HUDEP-2 (cell line): ENCODE results near the gene CHRNA7.

Experiments used
- DNase-seq, 76 experiments: peaks; one replicate each; lab custom pipeline; 2025; ENCODE audit not compliant: unreplicated experiment in 76 of 76; lab: John Stamatoyannopoulos, UW

CHRNA7 gene

DNA sequence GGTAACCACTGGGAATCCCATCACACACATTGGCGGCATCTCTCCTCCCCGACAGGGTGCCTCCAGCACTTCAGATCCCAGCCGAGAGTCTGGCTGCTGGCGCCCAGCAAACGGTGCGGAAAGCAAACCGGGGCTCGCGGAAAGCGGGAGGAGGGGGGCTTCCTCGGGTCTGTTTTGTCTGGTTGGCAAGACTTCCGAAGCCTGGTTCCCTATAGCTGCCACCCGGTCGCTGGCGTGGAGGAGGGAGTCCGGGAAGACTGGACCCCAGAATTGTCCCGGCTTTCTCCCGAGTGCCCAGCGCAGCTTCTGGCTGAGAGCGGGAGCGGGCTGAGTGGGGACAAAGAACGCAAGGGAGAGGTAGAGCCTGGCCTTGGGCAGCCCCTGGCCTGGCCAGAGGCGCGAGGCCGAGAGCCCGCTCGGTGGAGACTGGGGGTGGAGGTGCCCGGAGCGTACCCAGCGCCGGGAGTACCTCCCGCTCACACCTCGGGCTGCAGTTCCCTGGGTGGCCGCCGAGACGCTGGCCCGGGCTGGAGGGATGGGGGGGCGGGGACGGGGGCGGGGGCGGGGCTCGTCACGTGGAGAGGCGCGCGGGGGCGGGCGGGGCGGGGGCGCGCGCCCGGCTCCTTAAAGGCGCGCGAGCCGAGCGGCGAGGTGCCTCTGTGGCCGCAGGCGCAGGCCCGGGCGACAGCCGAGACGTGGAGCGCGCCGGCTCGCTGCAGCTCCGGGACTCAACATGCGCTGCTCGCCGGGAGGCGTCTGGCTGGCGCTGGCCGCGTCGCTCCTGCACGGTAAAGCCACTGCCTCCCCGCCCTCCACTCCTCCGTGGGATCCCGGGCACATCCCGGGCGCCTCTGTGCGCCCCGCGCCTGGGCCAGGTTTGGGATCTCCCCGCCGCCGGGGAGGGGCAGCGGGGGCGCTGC is at the start of gene CHRNA7:
CHRNA7 (plus strand) TSS at position 654 of the 920 bp plus-strand sequence; CDS start at position 734, 80 bp downstream.
- DNase-seq: peak in 61 of 76 experiments; percentile 2 to 72 (median 37)

DNA sequence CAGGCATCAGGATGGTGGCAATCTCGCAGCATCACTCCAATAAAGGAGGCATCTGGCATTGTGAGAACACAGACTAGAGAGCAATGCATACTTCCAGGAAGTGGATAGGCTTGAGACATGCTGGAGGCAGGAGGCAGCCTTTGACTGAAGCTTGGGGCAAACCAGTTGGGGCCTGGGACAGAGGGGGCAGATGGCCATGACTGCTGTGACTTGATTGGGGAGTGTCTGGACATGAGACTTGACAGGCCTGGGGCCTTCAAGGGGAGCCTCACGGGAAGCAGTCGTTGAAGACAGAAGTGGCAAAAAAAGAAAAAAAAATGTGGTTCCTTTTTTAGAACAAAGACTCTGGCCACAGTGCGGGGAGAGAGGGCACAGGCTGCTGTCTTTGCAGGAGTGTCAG is 44.7 kb upstream of the CHRNA7 start:
- DNase-seq: no peak

DNA sequence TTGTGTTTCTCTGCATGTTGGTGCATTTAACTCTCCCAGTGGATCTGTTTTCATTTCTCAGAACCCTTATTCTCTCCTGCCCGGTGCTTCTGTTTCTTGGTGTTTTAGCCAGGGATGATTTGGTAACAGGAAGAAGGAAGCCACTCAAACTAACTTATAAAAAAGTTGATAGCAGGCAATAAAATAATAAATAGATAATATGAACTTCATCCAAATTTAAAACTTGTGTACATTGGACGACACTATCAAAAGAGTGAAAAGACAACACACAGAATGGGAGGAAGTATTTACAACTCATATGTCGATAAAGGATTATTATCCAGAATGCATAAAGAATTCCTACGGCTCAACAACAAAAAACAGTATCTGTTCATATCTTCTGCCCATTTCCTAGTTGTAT is 37.3 kb upstream of the CHRNA7 start:
- DNase-seq: no peak

DNA sequence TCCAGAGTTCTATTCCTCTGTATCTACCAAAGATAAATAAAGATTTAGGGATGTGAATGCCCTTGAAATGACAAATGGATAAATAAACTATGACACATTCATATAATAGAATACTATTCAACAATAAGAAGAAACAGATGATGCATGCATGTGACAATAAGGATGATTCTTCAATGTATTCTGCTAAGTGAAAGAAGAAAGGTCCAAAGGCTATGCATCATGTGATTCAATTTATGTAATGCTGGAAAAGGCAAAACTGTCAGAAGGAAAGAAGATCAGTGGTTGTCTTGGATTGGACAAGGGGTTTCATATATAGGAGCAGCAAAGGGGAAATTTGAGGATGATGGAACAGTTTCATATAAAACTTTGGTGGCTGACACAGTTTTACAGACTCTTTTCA is 32.6 kb upstream of the CHRNA7 start:
- no peak for DNase-seq

DNA sequence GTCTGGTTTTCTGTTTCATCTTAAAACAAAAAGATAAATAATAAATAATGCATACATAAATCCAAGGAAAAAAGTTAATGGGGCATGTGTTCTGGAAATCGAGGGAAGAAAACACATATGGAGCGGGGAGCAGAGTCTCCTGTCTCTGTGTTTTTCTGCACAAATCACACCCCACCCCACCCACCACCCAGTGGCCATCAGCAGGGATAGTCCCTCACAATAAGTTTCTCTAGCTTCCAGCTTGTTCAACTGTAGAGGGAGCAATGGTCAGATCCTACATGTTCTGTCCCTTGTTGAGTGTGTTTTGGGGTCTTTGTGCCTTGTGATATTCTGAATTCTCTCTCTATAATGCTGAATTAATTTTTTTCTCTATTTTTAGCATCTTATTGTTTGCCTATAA is 26.8 kb upstream of the CHRNA7 start:
- no peak for DNase-seq

DNA sequence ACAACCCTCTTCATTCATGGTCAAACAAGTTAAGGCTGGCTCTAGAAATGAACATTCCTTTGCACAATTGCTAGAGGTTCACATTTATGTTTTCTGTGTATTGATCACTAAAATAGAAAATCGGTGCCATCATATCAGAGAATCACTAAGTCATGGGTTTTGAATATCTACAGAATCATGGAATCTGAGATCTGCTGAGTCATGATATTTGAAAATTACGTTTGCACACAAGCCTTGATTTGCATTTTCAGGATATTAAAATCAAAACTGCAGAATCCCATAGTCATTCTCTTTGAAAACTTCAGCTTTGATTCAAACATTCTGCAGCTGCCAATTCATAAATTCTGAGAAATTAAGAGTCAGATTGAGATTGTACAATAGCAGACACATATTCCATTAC is 26.1 kb upstream of the CHRNA7 start:
- no peak for DNase-seq

DNA sequence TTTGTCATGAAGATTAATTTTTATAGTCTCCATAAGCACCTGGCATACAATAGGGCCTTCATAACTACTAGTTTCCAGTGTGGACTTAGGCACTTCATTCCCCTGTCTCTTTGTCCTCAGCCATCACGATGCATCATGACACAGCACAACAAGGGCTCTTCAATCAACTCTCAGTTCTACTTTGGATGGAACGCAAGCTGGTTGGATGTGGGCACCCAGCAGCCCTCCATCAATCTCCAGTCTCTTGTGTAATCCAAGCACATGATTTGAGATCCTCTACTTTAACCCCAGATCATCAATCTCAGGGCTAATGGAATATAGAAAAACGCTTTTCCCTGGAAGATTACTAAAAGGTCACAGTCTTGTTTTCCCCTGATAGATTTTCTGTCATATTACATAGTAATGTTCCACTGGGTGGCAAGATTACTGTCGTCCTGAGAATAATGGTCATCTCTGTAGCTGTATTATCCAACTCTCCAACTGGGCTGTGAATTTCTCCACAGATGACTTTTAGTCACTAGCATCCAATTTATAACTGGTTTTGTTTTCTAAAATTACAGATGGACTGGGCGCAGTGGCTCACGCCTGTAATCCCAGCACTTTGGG is 22.9 kb upstream of the CHRNA7 start:
- DNase-seq: no peak

DNA sequence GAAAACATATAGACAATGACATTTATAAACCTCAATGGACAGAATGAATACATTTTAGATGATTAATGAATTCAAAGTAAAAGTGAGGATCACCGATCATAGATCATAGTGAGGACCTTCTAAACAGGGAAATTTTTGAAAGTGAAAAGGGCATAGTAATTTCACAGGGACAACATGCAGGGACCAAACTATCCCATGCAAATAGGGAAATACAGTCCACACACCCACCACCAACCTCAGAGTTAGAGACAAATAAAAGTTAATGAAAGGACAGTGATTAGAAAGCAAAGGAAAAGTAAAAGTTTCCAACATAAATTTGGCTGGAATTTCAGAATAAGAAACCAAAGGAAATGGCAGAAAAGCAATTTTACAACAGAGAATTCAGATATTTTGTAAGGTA is 15.4 kb upstream of the CHRNA7 start:
- no peak for DNase-seq

DNA sequence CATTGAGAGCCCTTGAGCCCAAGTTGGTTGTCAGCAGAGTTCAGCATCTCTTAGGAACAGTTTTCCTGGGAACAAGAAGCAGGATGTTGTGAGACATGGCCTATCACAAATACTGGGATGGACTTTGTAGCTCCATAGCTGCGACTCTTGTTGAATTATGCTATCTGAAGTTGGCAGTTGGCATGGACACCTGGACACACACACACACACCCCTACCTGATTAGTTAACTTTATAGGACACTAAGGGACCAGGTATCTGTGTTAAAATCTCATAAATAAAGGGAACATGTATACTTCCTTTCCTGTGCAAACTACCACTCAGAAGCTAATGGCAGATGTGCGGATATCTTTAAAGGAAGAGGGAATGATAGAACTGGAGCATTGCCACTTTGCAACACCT is 10.2 kb upstream of the CHRNA7 start:
- DNase-seq: no peak

DNA sequence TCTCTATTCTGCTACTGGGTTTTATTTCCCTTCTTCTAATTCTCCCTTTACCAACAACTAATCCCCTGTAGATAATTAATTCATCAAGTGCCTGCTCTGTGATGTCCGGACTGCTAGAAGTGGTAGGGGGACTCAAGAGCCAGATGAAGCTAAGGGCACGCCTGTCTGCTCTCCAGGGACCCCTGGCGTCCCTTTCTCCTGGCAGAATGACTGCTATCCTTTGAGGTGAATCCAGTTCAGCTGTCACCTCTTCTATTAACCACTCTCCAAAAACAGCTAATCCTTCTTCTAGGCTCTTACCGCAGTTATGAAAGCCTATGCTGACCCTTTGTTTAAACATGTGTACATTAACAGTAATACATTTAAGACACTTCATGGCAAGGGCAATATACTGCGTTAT is 1.4 kb upstream of the CHRNA7 start:
- DNase-seq: peak in 1 of 76 experiments; percentile 3

DNA sequence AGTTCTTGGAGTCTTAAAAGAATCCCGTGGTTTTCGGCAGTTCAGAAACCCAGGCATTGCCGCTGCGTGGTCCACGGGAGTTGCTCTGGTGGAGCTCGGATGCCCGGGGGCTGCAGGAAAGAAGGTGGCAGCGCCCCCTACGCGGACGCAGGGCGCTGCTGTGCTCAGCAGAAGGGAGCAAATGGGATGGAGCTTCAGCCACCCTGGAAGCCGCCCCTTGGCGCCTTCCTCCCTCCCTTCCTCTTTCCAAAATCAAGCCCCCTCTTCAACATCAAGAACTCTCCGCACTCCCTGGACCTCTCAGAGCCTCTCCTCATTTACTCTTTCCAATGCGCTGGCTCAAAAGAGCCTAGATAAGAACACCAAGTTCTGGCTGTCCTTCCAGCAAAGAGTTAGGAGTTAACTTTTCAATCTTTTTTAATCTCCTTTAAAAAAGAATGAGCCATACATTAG is 880 bp upstream of the CHRNA7 start:
- peak in 3 of 76 experiments; percentile 1 to 3 (median 2) for DNase-seq

DNA sequence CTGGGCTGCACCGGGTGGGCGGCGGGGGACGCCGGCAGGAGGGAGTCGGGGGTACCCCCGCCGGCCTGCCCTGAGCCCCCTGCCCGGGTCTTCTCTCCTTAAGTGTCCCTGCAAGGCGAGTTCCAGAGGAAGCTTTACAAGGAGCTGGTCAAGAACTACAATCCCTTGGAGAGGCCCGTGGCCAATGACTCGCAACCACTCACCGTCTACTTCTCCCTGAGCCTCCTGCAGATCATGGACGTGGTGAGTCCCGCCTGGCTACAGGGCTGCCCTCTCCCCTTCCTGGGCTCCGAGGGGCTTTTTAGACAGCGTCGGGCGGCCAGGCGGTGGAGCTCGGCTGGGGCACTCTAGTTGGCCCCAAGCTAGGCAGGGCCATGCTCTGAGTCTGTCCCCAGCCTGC is 480 bp downstream of the CHRNA7 start:
- DNase-seq: no peak

DNA sequence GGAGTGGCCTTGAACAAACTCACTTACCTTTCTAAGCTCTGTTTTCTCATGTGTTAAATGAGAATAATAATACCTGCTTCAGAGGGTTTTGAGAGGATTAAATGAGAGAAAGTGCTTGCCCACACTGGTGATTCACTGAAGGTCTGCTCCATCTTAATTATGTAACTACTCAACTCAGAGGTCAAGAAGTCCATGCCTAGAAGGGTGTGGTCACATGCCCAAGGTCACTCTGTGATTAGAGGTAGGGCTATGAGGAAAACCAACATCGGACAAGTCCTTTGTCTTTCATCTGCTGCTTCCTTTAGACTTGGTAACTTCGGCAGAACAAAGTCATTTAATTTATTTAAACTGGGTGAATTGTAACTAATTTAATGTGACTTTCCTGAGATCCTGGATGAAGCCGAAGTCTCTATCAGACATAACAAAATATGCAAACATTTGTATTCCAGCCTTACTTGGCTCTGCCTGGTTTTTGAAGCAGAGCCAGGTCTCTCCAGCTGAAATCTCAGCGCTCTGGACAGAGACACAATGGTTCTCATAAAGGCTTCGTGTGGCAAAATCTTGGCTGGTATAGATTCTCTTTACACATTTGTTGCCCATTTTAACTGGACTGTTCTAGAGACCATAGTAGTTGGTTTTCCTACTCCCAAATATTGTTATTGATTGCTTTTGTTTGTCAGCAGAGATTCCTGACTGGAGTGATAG is 3.0 kb downstream of the CHRNA7 start:
- DNase-seq: no peak

DNA sequence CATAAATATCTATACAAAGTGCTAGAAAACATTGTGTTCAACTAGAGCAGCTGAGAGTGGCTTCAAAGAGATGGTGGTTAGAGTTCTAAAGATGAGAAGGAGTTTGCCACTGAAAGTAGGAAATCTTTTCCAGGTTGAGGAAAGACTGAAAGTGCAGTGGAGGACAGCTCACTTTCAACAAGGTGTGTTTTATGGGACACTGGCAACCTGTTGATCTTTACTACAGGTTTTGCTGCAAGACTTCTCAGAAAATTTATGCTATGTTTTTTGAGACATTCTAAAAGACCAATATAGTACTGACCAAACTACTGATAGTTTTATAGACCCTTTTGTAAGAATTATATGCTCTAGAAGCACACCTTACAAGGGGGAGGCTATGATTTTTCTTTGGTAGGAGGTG is 3.8 kb downstream of the CHRNA7 start:
- no peak for DNase-seq

DNA sequence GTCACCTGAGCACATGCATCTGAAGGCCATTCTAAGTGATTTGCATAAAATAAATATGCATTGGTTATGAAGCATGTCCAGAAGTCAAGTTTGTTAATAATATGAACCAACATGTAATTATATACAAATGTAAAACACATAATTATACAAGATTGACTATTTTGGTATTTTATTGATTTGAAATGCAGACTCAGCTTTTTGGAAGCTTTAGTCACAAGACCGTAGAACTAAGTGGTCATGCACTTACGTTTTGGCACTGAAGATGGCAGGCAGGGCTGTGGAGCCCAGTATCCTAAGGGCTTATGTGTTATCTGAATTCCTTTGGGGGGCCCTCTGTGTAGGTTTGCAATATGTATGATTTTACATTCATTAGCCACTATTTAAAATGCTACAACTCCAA is 5.0 kb downstream of the CHRNA7 start:
- no peak for DNase-seq

DNA sequence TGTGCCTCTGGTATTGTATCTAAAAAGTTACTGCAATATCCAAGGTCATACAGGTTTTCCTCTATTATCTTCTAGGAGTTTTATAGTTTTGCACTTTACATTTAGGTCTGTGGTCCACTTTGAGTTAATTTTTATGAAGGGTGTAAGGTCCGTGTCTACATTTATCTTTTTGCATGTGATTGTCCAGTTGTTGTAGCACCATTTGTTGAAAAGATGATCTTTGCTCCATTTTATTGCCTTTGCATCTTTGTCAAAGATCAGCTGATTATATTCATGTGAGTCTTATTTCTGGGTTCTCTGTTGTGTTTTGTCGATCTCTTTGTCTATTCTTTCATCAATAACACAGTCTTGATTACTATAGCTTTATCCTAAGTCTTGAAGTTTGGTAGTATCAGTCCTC is 6.7 kb downstream of the CHRNA7 start:
- DNase-seq: no peak

DNA sequence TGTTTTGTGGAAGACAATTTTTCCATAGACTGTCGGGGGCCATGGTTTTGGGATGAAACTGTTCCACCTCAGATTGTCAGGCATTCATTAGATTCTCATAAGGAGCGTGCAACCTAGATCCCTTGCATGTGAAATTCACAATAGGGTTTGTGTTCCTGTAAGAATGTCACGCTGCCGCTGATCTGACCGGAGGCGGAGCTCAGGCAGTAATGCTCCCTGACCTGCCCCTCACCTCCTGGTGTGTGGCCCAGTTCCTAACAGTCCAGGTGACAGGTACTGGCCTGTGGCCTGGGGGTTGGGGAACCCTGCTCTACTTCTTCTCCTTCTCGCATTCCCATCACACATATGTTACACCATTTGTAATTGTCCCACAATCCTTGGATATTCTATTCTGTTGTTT is 11.0 kb downstream of the CHRNA7 start:
- DNase-seq: no peak

DNA sequence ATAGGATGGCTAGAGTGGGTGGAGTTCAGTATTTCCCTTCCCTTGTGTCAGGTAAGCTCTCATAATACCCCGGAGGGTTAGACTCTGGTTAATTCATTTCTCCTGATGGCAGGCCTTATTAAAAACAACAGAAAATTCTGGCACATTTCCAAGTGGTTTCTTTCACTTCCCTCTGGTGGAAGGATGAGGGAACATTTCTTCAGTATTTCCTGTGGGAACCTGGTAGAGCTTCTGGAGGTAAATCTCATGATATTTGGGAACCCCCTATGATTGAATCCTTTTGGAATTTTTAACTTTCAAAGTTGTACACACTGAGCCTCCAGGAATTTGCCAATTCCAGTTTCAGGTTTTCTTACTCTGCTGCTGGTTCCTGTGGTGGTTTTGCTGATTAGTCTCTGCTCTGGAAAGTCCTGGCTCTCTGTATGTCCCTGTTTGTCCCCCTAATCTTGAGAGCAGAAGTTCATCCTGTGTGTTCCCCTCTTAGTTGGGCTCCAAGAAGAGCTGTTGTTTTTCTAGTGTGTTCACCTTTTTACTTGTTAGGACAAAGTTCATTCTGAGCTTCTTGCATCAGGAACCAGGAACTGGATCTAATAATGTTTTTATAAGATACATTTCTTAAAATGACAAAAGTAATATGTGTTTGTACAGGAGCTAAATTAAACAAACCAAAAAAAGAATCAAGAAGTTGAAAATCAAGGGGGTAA is 12.1 kb downstream of the CHRNA7 start:
- DNase-seq: no peak

DNA sequence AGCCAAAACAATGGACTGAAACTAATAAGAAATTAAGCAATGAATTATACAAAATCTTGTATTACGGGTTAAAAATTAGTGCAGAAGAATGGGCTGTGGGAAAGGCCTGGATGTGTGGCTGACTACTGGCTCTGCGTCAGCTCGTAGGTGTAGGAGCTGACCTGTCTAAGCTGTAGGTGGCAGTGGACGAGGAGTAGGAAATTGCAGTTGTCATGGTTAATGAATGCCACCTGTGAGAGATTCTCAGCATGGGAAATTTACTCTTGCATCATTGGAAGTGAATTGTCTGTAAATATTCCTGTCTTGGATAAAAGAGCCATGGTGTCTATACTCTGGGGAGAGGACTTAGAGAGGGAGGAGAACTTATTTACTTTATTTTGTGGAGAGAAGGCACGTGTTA is 23.4 kb downstream of the CHRNA7 start:
- no peak for DNase-seq

DNA sequence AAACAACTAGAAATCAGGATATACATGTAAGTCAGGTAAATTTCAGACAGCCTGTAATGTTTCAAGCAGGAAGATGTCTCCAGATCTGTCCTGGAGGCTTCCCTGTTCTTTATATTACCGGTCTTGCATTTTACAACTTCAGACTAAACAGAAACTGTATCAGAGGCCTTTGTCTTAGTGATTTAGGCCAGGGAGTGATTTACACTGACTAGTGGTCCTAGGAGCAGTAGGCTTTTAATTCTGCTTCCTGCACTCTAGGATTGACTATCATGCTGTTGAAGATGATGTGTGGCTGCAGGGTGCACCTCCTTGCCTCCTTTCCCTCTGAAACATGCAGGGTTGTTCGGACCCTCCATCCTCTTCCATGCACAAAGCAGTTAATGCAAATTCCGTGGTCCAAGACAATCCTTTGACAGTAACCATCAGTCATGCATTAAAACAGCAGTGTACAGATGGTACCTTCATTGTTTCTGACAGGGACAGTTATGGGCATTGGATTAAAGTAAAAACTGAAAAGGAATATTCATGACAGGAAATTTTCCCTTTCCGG is 27.6 kb downstream of the CHRNA7 start:
- DNase-seq: no peak

DNA sequence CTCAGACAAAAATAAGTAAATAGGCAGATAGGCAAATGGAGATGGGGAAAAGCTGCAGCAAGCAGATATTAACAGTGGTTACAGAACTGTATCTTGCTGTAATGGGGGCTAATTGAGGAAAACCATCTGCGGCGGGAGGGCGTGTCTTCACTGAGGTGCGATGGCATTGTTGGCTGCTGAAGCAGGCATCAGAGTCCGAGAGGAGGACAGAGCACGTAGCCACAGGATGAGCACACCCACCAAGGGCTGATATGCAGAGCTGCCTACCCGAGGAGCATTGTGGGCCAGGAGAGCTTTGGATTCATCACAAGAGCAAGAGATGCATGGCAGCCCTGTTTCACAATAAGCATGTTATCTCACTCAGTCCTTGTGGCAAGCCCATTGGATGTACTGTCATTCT is 30.4 kb downstream of the CHRNA7 start:
- no peak for DNase-seq
